IMR-90 (cell line): ENCODE measurements around the gene ATP6V0A4. TPM values are rescaled to one million over a fixed set of nuclear protein-coding genes. Genes with fewer than 3 reads are reported as not detected.

ENCODE experiments used
- ATAC-seq: fragments of 200-7000 bp; cut with Tn5 transposase; 2 replicates; pipeline ENCODE4 v1.9.1; 2020; ENCODE audit warnings: low read depth, mild to moderate bottlenecking, moderate library complexity
- BruUV-seq: library from RNA; stranded (reverse); fragments of 400-500 nt; replicated peaks from 2 replicates; lab custom pipeline; 2021; lab: Mats Ljungman, UMichigan
- CTCF ChIA-PET: fragments of 300-600 bp; formaldehyde crosslinking; extraction: SDS; loops from one replicate; lab custom pipeline; 2021; ENCODE audit warnings: antibody characterized with exemption; lab: Yijun Ruan, JAX
- POLR2A ChIA-PET: fragments of 300-600 bp; sonication (Branson Sonifier 250); formaldehyde crosslinking; loops from one replicate; lab custom pipeline; 2022; ENCODE audit warnings: antibody characterized with exemption; ENCODE audit not compliant: unreplicated experiment; lab: Charles Lee
- DNase-seq: peaks from one replicate; pipeline ENCODE4 v3.0.0; 2013
- H2AFZ ChIP-seq: replicated peaks from 2 replicates; pipeline ENCODE3; 2013; ENCODE audit warnings: low read length, mild to moderate bottlenecking; ENCODE audit not compliant: poor library complexity
- H2AK5ac ChIP-seq: 2 replicates; pipeline ENCODE4 v1.6.1; 2013; ENCODE audit warnings: low read depth, low read length, inconsistent platforms
- H2AK9ac ChIP-seq: replicated peaks from 2 replicates; pipeline ENCODE3; 2013; ENCODE audit warnings: mild to moderate bottlenecking, low read depth, low read length, moderate library complexity; ENCODE audit not compliant: poor library complexity
- H2BK120ac ChIP-seq: 2 replicates; pipeline ENCODE4 v1.6.1; 2013; ENCODE audit warnings: low read depth, low read length, inconsistent platforms
- H2BK15ac ChIP-seq: 3 replicates; pipeline ENCODE4 v1.6.1; 2013; ENCODE audit warnings: low read depth, low read length, inconsistent platforms
- H2BK20ac ChIP-seq: 2 replicates; pipeline ENCODE4 v1.6.1; 2013; ENCODE audit warnings: low read depth, mild to moderate bottlenecking, inconsistent platforms, low read length, moderate library complexity
- H2BK5ac ChIP-seq: 2 replicates; pipeline ENCODE4 v1.6.1; 2013; ENCODE audit warnings: mild to moderate bottlenecking, low read depth, low read length, inconsistent platforms; ENCODE audit not compliant: poor library complexity, severe bottlenecking
- H3K14ac ChIP-seq: replicated peaks from 2 replicates; pipeline ENCODE4 v1.6.1; 2013; ENCODE audit warnings: low read depth, low read length, inconsistent platforms
- H3K18ac ChIP-seq: 2 replicates; pipeline ENCODE4 v1.6.1; 2013; ENCODE audit warnings: low read depth, low read length, control low read depth
- H3K23ac ChIP-seq: 2 replicates; pipeline ENCODE4 v1.6.1; 2013; ENCODE audit warnings: low read depth, low read length, inconsistent platforms
- H3K27ac ChIP-seq: 2 replicates; pipeline ENCODE4 v1.5.1; 2013; ENCODE audit warnings: mild to moderate bottlenecking, control low read depth, low read length; ENCODE audit not compliant: insufficient read depth
- H3K27me3 ChIP-seq: 2 replicates; pipeline ENCODE4 v1.6.1; 2013; ENCODE audit warnings: low read length; ENCODE audit not compliant: control insufficient read depth, insufficient read depth
- H3K36me3 ChIP-seq: 2 replicates; pipeline ENCODE4 v1.6.1; 2013; ENCODE audit warnings: low read length, mixed read lengths; ENCODE audit not compliant: control insufficient read depth, insufficient read depth
- H3K4ac ChIP-seq: 2 replicates; pipeline ENCODE4 v1.6.1; 2013; ENCODE audit warnings: low read depth, low read length, inconsistent platforms
- H3K4me1 ChIP-seq: 2 replicates; pipeline ENCODE4 v1.6.1; 2013; ENCODE audit warnings: low read length, mixed read lengths; ENCODE audit not compliant: control insufficient read depth, insufficient read depth
- H3K4me2 ChIP-seq: 2 replicates; pipeline ENCODE4 v1.6.1; 2013; ENCODE audit warnings: low read depth, mild to moderate bottlenecking, control low read depth, low read length, moderate library complexity
- H3K4me3 ChIP-seq: 2 replicates; pipeline ENCODE4 v1.5.1; 2013; ENCODE audit warnings: low read depth, mild to moderate bottlenecking, control low read depth, low read length, moderate library complexity; ENCODE audit not compliant: insufficient read depth
- H3K56ac ChIP-seq: 2 replicates; pipeline ENCODE4 v1.6.1; 2013; ENCODE audit warnings: low read length, inconsistent platforms; ENCODE audit not compliant: insufficient read depth; ENCODE audit errors: extremely low read depth
- H3K79me1 ChIP-seq, 2 experiments: 2 replicates each; pipeline ENCODE4 v1.6.1; 2013; ENCODE audit warnings: low read length in 2 of 2, inconsistent platforms in 1 of 2, low read depth in 1 of 2
- H3K9ac ChIP-seq: 2 replicates; pipeline ENCODE4 v1.6.1; 2013; ENCODE audit warnings: low read depth, low read length, control low read depth
- H3K9me1 ChIP-seq: 2 replicates; pipeline ENCODE4 v1.6.1; 2013; ENCODE audit warnings: low read length, inconsistent platforms; ENCODE audit not compliant: insufficient read depth
- H3K9me3 ChIP-seq: 2 replicates; pipeline ENCODE4 v1.6.1; 2013; ENCODE audit warnings: low read length; ENCODE audit not compliant: control insufficient read depth, insufficient read depth
- H4K20me1 ChIP-seq: 2 replicates; pipeline ENCODE4 v1.6.1; 2013; ENCODE audit warnings: low read length, inconsistent platforms; ENCODE audit not compliant: insufficient read depth
- H4K5ac ChIP-seq: 2 replicates; pipeline ENCODE4 v1.6.1; 2013; ENCODE audit warnings: mild to moderate bottlenecking, low read depth, low read length, control low read depth
- H4K8ac ChIP-seq, 2 experiments: 2 replicates each; pipeline ENCODE4 v1.6.1; 2013; ENCODE audit warnings: low read depth in 2 of 2, low read length in 2 of 2, control low read depth in 1 of 2, inconsistent platforms in 1 of 2
- H4K91ac ChIP-seq: 2 replicates; pipeline ENCODE4 v1.6.1; 2013; ENCODE audit warnings: low read depth, low read length, inconsistent platforms; ENCODE audit not compliant: insufficient read depth
- BHLHE40 ChIP-seq: fragments of 150-350 bp; IDR thresholded peaks from 2 replicates; pipeline ENCODE4 v1.6.1; 2016; ENCODE audit warnings: mild to moderate bottlenecking, low read depth, low read length
- CEBPB ChIP-seq: IDR thresholded peaks from 2 replicates; pipeline ENCODE4 v1.6.1; 2012; ENCODE audit warnings: low read depth, low read length, improper control_type of control experiment
- CHD1 ChIP-seq: IDR thresholded peaks from 2 replicates; pipeline ENCODE4 v1.6.1; 2012; ENCODE audit warnings: low read depth, low read length, improper control_type of control experiment
- CTCF ChIP-seq: conservative IDR thresholded peaks from 2 replicates; pipeline ENCODE4 v1.5.1; 2012; ENCODE audit warnings: mild to moderate bottlenecking, low read depth, low read length, improper control_type of control experiment
- ELK1 ChIP-seq: fragments of 150-350 bp; IDR thresholded peaks from 2 replicates; pipeline ENCODE4 v1.6.1; 2016; ENCODE audit warnings: low read depth, mild to moderate bottlenecking, low read length, moderate library complexity, borderline replicate concordance
- FOS ChIP-seq: fragments of 150-350 bp; IDR thresholded peaks from 2 replicates; pipeline ENCODE4 v1.6.1; 2016; ENCODE audit warnings: low read depth, low read length
- MAFK ChIP-seq: IDR thresholded peaks from 2 replicates; pipeline ENCODE4 v1.6.1; 2012; ENCODE audit warnings: low read depth, low read length, improper control_type of control experiment
- MAZ ChIP-seq: IDR thresholded peaks from 2 replicates; pipeline ENCODE4 v1.6.1; 2012; ENCODE audit warnings: low read depth, mild to moderate bottlenecking, low read length, improper control_type of control experiment, moderate library complexity, borderline replicate concordance
- MXI1 ChIP-seq: IDR thresholded peaks from 2 replicates; pipeline ENCODE4 v1.6.1; 2012; ENCODE audit warnings: low read depth, mild to moderate bottlenecking, low read length, moderate library complexity, borderline replicate concordance
- NFE2L2 ChIP-seq: fragments of 150-350 bp; IDR thresholded peaks from 2 replicates; pipeline ENCODE4 v1.6.1; 2016; ENCODE audit warnings: low read depth, mild to moderate bottlenecking, low read length
- POLR2A ChIP-seq: IDR thresholded peaks from 2 replicates; pipeline ENCODE4 v1.6.1; 2012; ENCODE audit warnings: mild to moderate bottlenecking, low read depth, low read length
- RAD21 ChIP-seq: IDR thresholded peaks from 2 replicates; pipeline ENCODE4 v1.6.1; 2012; ENCODE audit warnings: low read length, improper control_type of control experiment
- RCOR1 ChIP-seq: IDR thresholded peaks from 2 replicates; pipeline ENCODE4 v1.6.1; 2012; ENCODE audit warnings: mild to moderate bottlenecking, low read length, improper control_type of control experiment; ENCODE audit not compliant: insufficient replicate concordance
- RFX5 ChIP-seq: IDR thresholded peaks from 2 replicates; pipeline ENCODE4 v1.8.0; 2012; ENCODE audit warnings: low read depth, mild to moderate bottlenecking, low read length, moderate library complexity
- SMC3 ChIP-seq: fragments of 150-350 bp; IDR thresholded peaks from 2 replicates; pipeline ENCODE4 v1.6.1; 2016; ENCODE audit warnings: low read depth, mild to moderate bottlenecking, antibody characterized with exemption, low read length, moderate library complexity
- USF2 ChIP-seq: fragments of 150-350 bp; IDR thresholded peaks from 2 replicates; pipeline ENCODE4 v1.6.1; 2017; ENCODE audit warnings: mild to moderate bottlenecking, antibody characterized with exemption, low read length, low read depth
- WGBS, 2 experiments: methylation state at CpG; one replicate each; pipeline versions ENCODE4 v1.1.5 to v1.1.7; 2013; ENCODE audit warnings: missing lambda C conversion rate in 2 of 2; ENCODE audit not compliant: insufficient read length in 1 of 2; ENCODE audit errors: extremely low coverage in 2 of 2; 5-methylcytosine and 5-hydroxymethylcytosine counted together
- dilution Hi-C: fragments of 300-500 bp; cut with HindIII; formaldehyde crosslinking; loops from one replicate; pipeline ENCODE4 v1.14.3; 2018; ENCODE audit warnings: low sequenced_read_pairs; ENCODE audit not compliant: unreplicated experiment
- in situ Hi-C: fragments of 300-500 bp; cut with MboI; formaldehyde crosslinking; loops from 3 replicates; pipeline ENCODE4 v1.14.3; 2019; ENCODE audit warnings: low sequenced_read_pairs, inconsistent platforms, mixed read lengths
- intact Hi-C: fragments of 100-400 bp; cut with micrococcal nuclease; formaldehyde crosslinking; loops from 2 replicates; pipeline ENCODE4 v1.10.0; 2022
- polyA plus RNA-seq, 3 experiments: library from polyadenylated mRNA; depleted of rRNA; stranded (reverse); fragments of >200 nt; gene quantifications; 2 replicates each; pipeline ENCODE4 v1.2.3, GENCODE V29; 2012; ENCODE audit warnings: low replicate concordance in 1 of 3
- total RNA-seq: library from RNA; depleted of rRNA; stranded (reverse); fragments of >200 nt; gene quantifications from 2 replicates; pipeline ENCODE4 v1.2.3, GENCODE V29; 2012

The ATP6V0A4 gene
- total and polyA plus RNA-seq, 2 of the 4 experiments (the other 2 are of a cell fraction), result 0.05 to 0.18 TPM

GRCh38 chr7:138695106-138695505, 102.9 kb downstream of the ATP6V0A4 start:
- no TSS peak for BruUV-seq
- Histone ChIP-seq H3K27ac (no peak overlapping the region), H3K79me1 (no peaks in the 10 kb centered on the region), H2BK120ac (no peak overlapping the region), H2AK9ac (no peak overlapping the region), H4K8ac (no peak overlapping the region), H2AK5ac (no peak overlapping the region), H4K5ac (no peak overlapping the region), H3K14ac (no peak overlapping the region), H3K9me3 (peaks cover 4% of the 10 kb centered on the region; the same call in 1 of the 2 replicates), H3K4me1 (no peaks in the 10 kb centered on the region), H3K36me3 (no peaks in the 10 kb centered on the region), H3K4me3 (no peak overlapping the region), H3K18ac (no peak overlapping the region), H2AFZ (no peak overlapping the region), H3K4me2 (no peak overlapping the region), H3K9me1 (no peaks in the 10 kb centered on the region), H2BK20ac (no peak overlapping the region), H2BK5ac (no peak overlapping the region), H3K9ac (no peak overlapping the region), H3K27me3 (no peaks in the 10 kb centered on the region), H3K23ac (no peak overlapping the region), H4K91ac (no peak overlapping the region), H3K56ac (no peak overlapping the region), H4K20me1 (no peaks in the 10 kb centered on the region), H2BK15ac (no peak overlapping the region), H3K4ac (no peak overlapping the region)
- dilution Hi-C loops, result no loop called here
- intact Hi-C loops, result no loop called here
- no peak for ATAC-seq
- TF ChIP-seq CEBPB, result no peak
- no peak for TF ChIP-seq RAD21
- TF ChIP-seq MAFK, result no peak
- TF ChIP-seq MAZ, result no peak
- TF ChIP-seq USF2, result no peak
- TF ChIP-seq BHLHE40, result no peak
- no peak for TF ChIP-seq MXI1
- TF ChIP-seq NFE2L2, result no peak
- TF ChIP-seq ELK1, result no peak
- TF ChIP-seq CTCF, result no peak
- no peak for TF ChIP-seq RCOR1
- no peak for TF ChIP-seq RFX5
- TF ChIP-seq FOS, result no peak
- TF ChIP-seq POLR2A, result no peak
- no peak for TF ChIP-seq CHD1
- no peak for TF ChIP-seq SMC3
- no peak for DNase-seq
- POLR2A ChIA-PET, result no interaction called here
- CTCF ChIA-PET, result no interaction called here
- WGBS, 2 experiments, result 50% methylated on average over 1 of the region's 4 CpGs; no CpG with 5 or more reads in 1 of the 2 experiments
- in situ Hi-C loops, result no loop called here
